NCI-H1092 treated with DMSO at 0.1 percent for 48 hours (cell line): ENCODE results near the gene PRRT4.
A peak's percentile ranks its signal among the peaks of the same experiment; 100 is the strongest.

Experiments used
- DNase-seq: peaks from one replicate; lab custom pipeline; 2025; lab: John Stamatoyannopoulos, UW

The PRRT4 gene

GRCh38 chr7:128361411-128362379 lies at the start of gene PRRT4:
Gene PRRT4, minus strand, starts transcription at chr7:128361690.
- DNase-seq: peak; percentile 34

- no peak for DNase-seq
Observed at GRCh38 chr7:128410451-128410753, 48.9 kb upstream of the PRRT4 start.

- peak; percentile 73 for DNase-seq
Observed at GRCh38 chr7:128409596-128410450, 48.3 kb upstream of the PRRT4 start, which contains the start of gene IMPDH1. Gene IMPDH1, minus strand, starts transcription at chr7:128409982. Its CDS starts 81 bp downstream, at chr7:128409901.

- DNase-seq: no peak
Observed at GRCh38 chr7:128408709-128409595, 47.5 kb upstream of the PRRT4 start.

- DNase-seq: no peak
Observed at GRCh38 chr7:128407751-128408708, 46.5 kb upstream of the PRRT4 start.

GRCh38 chr7:128407233-128407589 lies 45.7 kb upstream of the PRRT4 start:
- no peak for DNase-seq

GRCh38 chr7:128406314-128407232 lies 45.1 kb upstream of the PRRT4 start:
- DNase-seq: no peak

GRCh38 chr7:128405471-128406313 lies 44.2 kb upstream of the PRRT4 start:
- peak; percentile 55 for DNase-seq

GRCh38 chr7:128404886-128405470 lies 43.5 kb upstream of the PRRT4 start:
- peak; percentile 48 for DNase-seq

- no peak for DNase-seq
Observed at GRCh38 chr7:128404143-128404681, 42.7 kb upstream of the PRRT4 start.

- no peak for DNase-seq
Observed at GRCh38 chr7:128403676-128404075, 42.2 kb upstream of the PRRT4 start.

- no peak for DNase-seq
Observed at GRCh38 chr7:128402356-128402755, 40.9 kb upstream of the PRRT4 start.

- no peak for DNase-seq
Observed at GRCh38 chr7:128400566-128400965, 39.1 kb upstream of the PRRT4 start.

GRCh38 chr7:128399991-128400390 lies 38.5 kb upstream of the PRRT4 start:
- no peak for DNase-seq

- DNase-seq: no peak
Observed at GRCh38 chr7:128398841-128399135, 37.3 kb upstream of the PRRT4 start.

GRCh38 chr7:128398016-128398840 lies 36.7 kb upstream of the PRRT4 start:
- DNase-seq: peak; percentile 16

- DNase-seq: no peak
Observed at GRCh38 chr7:128396357-128396756, 34.9 kb upstream of the PRRT4 start.
